ENCODE measurements around the gene RASSF5. TPM values are rescaled to one million over a fixed set of nuclear protein-coding genes. Genes with fewer than 3 reads are reported as not detected.

RASSF5 gene
- total and polyA plus RNA-seq, 9 of the 15 experiments (the other 6 are each of a cell fraction or from before 2014, with no cell fraction given): 6.1 to 41.0 (median 25.2) TPM

GRCh38 chr1:206575165-206575893 is 68.0 kb downstream of the RASSF5 start (continued):
- no peak for TF ChIP-seq FOXP4 (CRISPR knock-in tag; IDR thresholded peaks at IDR 0.05; ENCODE audit: borderline replicate concordance)
- peak; percentile 86 for TF ChIP-seq SMAD4 (CRISPR knock-in tag; conservative IDR thresholded peaks at IDR 0.05)
- peak; percentile 69 for TF ChIP-seq RBBP5 (IDR thresholded peaks at IDR 0.05; ENCODE audit: borderline replicate concordance, insufficient read depth, low read length, poor library complexity, severe bottlenecking)
- no peak for TF ChIP-seq ATF1 (CRISPR knock-in tag; IDR thresholded peaks at IDR 0.05)
- peak; percentile 53 for TF ChIP-seq ATF1 (tag; IDR thresholded peaks at IDR 0.05)
- no peak for TF ChIP-seq ZNF23 (CRISPR knock-in tag; IDR thresholded peaks at IDR 0.05)
- no peak for TF ChIP-seq SMC3 (conservative IDR thresholded peaks at IDR 0.05; ENCODE audit: insufficient read depth, low read depth, low read length)
- TF ChIP-seq ZNF239 (CRISPR knock-in tag; IDR thresholded peaks at IDR 0.05): peak; percentile 65
- peak; percentile 96 for TF ChIP-seq NFIC (IDR thresholded peaks at IDR 0.05)
- no peak for TF ChIP-seq BHLHE40 (IDR thresholded peaks at IDR 0.05; ENCODE audit: low read length)

All from K562 (cell line).